ENCODE data around the gene C22orf39.

DNA sequence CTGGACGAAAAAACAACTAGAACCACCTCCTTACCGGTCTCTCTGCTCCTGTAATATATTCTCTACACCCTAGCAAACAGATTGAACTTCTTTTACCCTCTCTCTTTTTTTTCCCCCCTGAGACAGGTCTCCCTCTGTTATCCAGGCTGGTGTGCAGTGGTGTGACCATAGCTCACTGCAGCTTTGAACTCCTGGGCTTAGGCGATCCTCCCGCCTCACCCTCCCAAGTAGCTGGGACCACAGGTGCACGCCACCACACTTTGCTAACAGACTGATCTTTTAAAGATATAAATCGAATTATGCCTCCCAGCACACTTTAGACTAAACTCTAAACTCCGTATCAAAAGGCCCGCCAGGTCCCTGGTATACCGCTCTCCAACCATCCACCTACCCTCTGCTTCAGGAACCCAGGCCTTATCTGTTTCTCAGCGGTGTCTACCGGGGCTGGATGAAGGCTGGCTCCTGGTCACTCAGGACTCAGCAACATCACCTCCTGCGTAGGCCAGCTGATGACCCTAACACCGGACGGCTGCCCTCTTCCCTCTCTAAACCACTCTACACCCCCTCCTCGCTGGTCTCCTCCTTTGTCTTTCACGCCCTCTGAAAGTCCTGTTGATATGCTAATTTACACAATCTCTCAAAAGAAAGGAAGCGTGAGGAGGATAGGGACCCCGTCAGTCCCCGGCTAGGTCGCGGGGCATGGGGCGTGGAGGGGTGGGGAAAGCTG lies 745 bp downstream of the C22orf39 start:
- TF ChIP-seq, protein P1, sequence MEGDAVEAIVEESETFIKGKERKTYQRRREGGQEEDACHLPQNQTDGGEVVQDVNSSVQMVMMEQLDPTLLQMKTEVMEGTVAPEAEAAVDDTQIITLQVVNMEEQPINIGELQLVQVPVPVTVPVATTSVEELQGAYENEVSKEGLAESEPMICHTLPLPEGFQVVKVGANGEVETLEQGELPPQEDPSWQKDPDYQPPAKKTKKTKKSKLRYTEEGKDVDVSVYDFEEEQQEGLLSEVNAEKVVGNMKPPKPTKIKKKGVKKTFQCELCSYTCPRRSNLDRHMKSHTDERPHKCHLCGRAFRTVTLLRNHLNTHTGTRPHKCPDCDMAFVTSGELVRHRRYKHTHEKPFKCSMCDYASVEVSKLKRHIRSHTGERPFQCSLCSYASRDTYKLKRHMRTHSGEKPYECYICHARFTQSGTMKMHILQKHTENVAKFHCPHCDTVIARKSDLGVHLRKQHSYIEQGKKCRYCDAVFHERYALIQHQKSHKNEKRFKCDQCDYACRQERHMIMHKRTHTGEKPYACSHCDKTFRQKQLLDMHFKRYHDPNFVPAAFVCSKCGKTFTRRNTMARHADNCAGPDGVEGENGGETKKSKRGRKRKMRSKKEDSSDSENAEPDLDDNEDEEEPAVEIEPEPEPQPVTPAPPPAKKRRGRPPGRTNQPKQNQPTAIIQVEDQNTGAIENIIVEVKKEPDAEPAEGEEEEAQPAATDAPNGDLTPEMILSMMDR (IDR thresholded peaks at IDR 0.05), result no peak
- no peak for TF ChIP-seq EZH2 (IDR thresholded peaks at IDR 0.05; ENCODE audit: borderline replicate concordance, insufficient read depth, low read depth, low read length, poor library complexity, severe bottlenecking)

Measured in B cell (primary cell).